ENCODE data around the gene CHST6. TPM values are rescaled to one million over a fixed set of nuclear protein-coding genes. Genes with fewer than 3 reads are reported as not detected.

CHST6 gene
- total RNA-seq, 1 donor from 2014 or later = 4.4 TPM

GRCh38 chr16:75535211-75535843 is 40.1 kb upstream of the CHST6 start:
- intact Hi-C loops (cut with DNase I) = no loop called here
- H3K27ac ChIP-seq = no peak overlapping the region
- peaks cover 0 to 3% of the 10 kb centered on the region in 2 donors for H3K4me1 ChIP-seq
- H3K27me3 ChIP-seq = no peaks in the 10 kb centered on the region
- H3K36me3 ChIP-seq = no peaks in the 10 kb centered on the region
- TF ChIP-seq CTCF (IDR thresholded peaks at IDR 0.05) = no peak
- no peaks in the 10 kb centered on the region for H3K9me3 ChIP-seq
- DNase-seq (ENCODE audit: low spot score in 2 of 2) = no peak
- peak overlapping the region in 1 of 2 donors; percentile 33 for H3K4me3 ChIP-seq

GRCh38 chr16:75534560-75535205 is 39.4 kb upstream of the CHST6 start:
- no peak for DNase-seq (ENCODE audit: low spot score in 2 of 2)
- Histone ChIP-seq H3K27me3 (no peaks in the 10 kb centered on the region), H3K9me3 (no peaks in the 10 kb centered on the region), H3K4me3 (peak overlapping the region in 1 of 2 donors; percentile 33), H3K27ac (no peak overlapping the region), H3K36me3 (no peaks in the 10 kb centered on the region), H3K4me1 (peaks cover 0 to 3% of the 10 kb centered on the region in 2 donors)
- TF ChIP-seq CTCF (IDR thresholded peaks at IDR 0.05) = no peak
- intact Hi-C loops (cut with DNase I) = no loop called here

- no peak for TF ChIP-seq CTCF (IDR thresholded peaks at IDR 0.05)
- Histone ChIP-seq H3K9me3 (no peaks in the 10 kb centered on the region), H3K4me1 (no peaks in the 10 kb centered on the region), H3K4me3 (no peak overlapping the region), H3K27me3 (no peaks in the 10 kb centered on the region), H3K36me3 (no peaks in the 10 kb centered on the region), H3K27ac (no peak overlapping the region)
- intact Hi-C loops (cut with DNase I) = no loop called here
- DNase-seq (ENCODE audit: low spot score in 2 of 2) = no peak
These were observed 37.5 kb upstream of the CHST6 start for GRCh38 chr16:75532791-75533190.

- Histone ChIP-seq H3K36me3 (no peaks in the 10 kb centered on the region), H3K4me3 (no peak overlapping the region), H3K27ac (no peak overlapping the region), H3K9me3 (no peaks in the 10 kb centered on the region), H3K4me1 (no peaks in the 10 kb centered on the region), H3K27me3 (no peaks in the 10 kb centered on the region)
- DNase-seq (ENCODE audit: low spot score in 2 of 2) = no peak
- no peak for TF ChIP-seq CTCF (IDR thresholded peaks at IDR 0.05)
- intact Hi-C loops (cut with DNase I) = no loop called here
These were observed 37.0 kb upstream of the CHST6 start for GRCh38 chr16:75532142-75532765.

- no peaks in the 10 kb centered on the region for H3K9me3 ChIP-seq
- intact Hi-C loops (cut with DNase I) = no loop called here
- H3K36me3 ChIP-seq = no peaks in the 10 kb centered on the region
- no peaks in the 10 kb centered on the region for H3K27me3 ChIP-seq
- no peak overlapping the region for H3K4me3 ChIP-seq
- TF ChIP-seq CTCF (IDR thresholded peaks at IDR 0.05) = no peak
- no peak overlapping the region for H3K27ac ChIP-seq
- H3K4me1 ChIP-seq = no peaks in the 10 kb centered on the region
- DNase-seq (ENCODE audit: low spot score in 2 of 2) = no peak
These were observed 34.7 kb upstream of the CHST6 start for GRCh38 chr16:75529959-75530358.

Measured in ascending aorta (tissue), 2 donors.